GM21381 (cell line): Measurements from ENCODE around the gene NCKAP5.

Experiments used
- ATAC-seq: cut with Tn5 transposase; IDR thresholded peaks from one replicate; pipeline ENCODE4 v1.9.1; 2021; ENCODE audit warnings: mild to moderate bottlenecking, moderate library complexity; ENCODE audit not compliant: unreplicated experiment

Gene NCKAP5

GRCh38 chr2:133568172-133568571 lies at the start of gene NCKAP5:
Gene NCKAP5 (minus strand): TSS chr2:133568463. CDS start chr2:133517526, 50,937 bp downstream.
- ATAC-seq = no peak

DNA sequence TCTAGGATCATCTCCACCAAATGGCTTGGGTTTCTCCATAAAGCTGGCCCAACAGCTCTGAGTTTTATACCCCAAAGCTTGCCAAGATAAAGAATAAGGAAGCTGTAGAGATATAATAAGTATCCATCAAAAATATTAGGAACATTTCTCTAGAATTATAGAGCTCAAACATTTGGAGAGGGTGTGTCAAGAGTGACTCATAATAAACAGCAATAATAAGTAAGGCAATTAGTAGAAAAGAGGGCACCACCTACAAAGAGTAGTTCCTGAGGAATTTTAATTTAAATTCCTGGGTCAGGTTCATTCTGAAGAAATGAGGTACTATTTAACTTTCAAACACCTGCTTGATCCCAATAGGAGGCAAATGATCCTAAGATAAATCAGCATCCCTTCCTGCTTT lies 41.4 kb upstream of the NCKAP5 start:
- ATAC-seq = no peak

GRCh38 chr2:133608291-133608690 lies 40.0 kb upstream of the NCKAP5 start:
- ATAC-seq = no peak

DNA sequence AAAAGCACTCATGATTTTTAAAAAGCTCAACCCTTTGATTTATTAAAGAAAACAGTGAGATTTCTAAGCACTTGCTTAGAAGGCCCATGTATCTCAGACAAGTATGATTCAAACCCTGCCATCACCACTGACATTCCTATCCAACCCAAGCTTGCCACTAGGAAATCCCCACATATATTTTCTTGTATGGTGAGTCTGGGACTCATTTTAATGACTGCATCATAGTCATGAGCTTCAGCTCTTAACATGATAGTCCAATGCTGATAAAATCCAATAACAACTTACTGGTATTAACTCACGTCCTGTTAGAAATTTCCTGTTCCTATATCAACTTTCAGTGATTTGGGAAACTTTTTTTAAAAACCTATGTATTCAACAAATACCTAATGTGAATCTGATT lies 39.4 kb upstream of the NCKAP5 start:
- no peak for ATAC-seq

GRCh38 chr2:133606616-133607015 lies 38.4 kb upstream of the NCKAP5 start:
- ATAC-seq = no peak

- ATAC-seq = no peak
Observed at GRCh38 chr2:133605766-133606137, 37.5 kb upstream of the NCKAP5 start.

DNA sequence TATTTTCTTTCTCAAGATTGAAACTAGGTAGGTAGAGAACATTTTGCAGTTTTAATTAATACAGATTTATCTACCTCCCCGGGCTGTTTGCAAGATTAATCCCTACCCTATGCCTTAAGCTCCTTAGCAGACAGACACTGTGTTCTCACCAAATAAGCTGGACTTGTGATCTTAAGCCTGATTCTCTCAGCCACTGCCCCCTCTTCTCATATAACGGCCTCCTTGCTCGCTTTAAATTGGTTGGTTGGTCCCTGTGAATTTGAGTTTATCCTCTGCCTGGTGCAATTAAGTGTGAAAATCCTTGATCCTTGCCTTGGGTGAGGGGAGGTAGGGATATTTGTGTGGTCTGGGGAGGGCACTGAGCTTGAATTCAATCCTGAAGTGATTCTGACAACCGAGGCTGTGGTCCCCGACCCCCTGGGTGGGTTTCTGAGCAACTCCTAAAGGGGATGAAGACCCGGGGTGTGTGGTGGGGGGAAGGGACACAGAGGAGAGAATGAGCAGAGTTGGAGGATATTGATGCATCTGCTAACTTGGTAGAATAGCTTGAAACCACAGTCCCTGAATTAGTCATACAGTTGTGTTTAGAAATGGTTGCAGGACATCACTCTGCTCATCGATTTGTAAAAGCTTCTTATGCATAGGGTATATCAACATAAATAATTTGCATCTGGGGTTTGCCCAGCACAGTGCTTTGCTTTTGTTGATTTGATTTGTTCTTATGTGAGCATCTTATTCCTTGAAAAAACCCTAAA lies 36.9 kb upstream of the NCKAP5 start:
- ATAC-seq = no peak

DNA sequence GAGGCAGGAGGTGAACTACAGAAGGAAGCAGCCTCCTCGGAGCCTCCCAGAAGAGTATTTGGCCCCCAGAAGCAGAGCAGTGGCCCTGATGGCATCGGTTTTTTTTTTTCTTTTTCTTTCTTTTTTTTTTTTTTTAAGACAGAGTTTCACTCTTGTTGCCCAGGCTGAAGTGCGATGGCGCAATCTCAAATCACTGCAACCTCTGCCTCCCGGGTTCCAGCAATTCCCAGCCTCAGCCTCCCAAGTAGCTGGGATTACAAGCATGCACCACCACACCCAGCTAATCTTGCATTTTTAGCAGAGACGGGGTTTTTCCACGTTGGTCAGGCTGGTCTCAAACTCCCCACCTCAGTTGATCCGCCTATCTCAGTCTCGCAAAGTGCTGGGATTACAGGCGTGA lies 34.8 kb upstream of the NCKAP5 start:
- ATAC-seq = no peak

DNA sequence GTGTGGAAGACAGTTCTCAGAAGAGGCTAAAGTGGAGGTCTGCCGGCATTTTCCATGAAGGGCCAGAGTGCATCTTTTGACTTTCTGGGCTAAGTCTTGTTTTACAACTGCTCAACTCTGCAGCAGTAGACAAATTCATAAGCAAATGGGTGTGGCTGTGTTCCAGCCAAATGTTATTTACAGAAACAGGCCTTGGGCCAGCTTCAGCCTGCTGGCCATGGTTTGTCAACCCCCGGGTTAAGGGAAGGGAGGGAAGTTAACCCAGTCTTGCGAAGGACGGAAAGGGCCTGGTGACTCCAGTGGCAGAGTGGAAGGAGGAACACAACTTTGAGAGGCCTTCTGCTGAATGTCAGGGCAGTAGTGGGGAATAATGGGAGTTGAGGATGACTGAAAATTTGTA lies 34.3 kb upstream of the NCKAP5 start:
- no peak for ATAC-seq

DNA sequence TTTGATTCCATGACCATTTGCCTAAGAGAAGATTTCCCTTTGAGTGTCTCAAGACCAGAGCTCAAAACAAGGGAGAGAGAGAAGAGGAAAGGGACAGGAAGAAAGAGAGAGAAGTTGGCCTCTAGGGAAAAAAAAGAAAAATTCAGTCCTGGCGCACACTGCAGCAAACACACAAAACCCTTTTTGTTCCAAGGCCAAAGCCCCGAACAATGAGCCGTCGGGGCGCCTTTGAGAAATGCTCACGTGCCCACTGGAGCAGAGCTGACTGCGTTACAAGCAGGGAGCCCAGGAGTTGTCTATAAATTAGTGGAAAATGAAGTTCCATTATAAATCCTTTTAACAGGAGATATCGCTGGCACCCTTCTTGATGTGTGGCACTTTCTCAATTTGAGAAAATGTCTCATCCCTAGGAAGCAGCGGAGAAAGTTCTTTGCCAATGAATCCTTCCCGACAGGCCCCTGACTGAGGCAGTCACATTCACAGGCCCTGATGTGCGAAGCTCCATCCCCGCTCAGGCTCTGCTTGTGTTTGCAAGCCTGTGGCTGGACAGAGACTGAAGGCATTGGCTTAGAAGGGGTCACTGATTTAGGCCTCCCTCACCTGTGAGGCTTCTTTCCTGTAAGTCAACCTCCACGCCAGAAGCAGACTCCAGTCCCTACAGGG lies 32.1 kb upstream of the NCKAP5 start:
- ATAC-seq = no peak

DNA sequence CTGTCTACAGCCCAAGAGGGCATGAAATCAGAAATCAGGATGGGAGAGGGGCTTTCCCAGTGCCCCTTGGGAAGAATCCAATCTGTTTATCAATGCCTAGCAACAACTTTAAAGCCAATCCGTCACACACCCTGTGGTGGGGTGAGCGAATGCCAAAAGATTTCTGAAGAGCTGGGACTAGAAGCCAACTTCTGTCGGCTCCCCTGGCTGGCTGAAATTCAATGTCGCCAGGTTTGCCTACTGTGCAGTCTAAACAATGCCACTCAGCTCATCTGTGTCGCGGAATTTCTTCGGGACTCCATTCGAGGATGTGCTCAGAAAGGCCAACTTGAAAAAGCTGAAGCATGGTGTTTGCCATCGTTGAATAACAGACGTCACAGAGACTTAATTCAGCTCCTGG lies 31.5 kb upstream of the NCKAP5 start:
- no peak for ATAC-seq

DNA sequence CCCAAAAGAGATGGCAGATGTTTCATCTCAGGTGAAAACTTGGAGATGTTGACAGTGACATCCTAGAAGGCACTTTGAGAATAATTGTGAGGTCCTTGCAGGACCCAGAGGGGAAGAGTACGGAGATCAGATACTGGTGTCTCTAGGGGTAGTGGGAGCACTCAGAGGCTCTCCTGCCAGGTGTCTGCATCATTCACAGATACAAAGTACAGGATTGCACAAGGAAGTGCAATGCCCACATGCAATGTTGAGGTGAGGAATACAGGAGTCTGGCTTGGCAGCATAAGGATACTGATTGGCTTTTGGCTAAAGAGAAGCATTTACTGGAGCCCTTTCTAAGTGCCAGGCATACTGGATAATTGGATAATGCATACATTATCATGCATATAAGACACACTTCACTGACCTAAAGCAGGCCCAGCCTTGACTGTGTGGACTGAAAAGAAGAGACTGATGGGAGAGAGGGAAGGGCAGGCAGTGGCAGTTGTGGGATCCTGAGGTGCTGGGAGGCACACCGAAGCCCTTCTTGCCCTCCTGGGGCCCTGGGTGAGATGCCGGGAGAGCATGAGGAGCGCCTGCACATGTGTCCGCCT lies 31.0 kb upstream of the NCKAP5 start:
- ATAC-seq = no peak

DNA sequence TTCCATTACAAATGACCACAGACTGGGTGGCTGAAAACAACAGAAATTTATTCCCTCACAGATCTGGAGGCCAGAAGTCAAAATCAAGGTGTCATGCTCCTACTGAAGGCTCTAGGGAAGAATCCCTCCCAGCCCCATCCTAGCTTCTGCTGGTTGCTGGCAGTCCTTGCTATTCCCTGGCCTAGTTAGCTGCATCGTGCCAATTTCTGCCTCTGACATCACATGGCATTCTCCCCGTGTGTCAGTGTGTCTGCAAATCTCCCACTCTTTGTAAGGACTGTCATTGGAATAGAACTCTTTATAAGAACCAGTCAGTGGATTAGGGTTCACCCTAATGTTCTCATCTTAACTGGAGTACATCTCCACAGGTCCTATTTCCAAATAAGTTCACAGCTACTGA lies 30.5 kb upstream of the NCKAP5 start:
- ATAC-seq = no peak

GRCh38 chr2:133596701-133597393 lies 28.6 kb upstream of the NCKAP5 start:
- no peak for ATAC-seq

GRCh38 chr2:133591164-133591563 lies 22.9 kb upstream of the NCKAP5 start:
- ATAC-seq = no peak

DNA sequence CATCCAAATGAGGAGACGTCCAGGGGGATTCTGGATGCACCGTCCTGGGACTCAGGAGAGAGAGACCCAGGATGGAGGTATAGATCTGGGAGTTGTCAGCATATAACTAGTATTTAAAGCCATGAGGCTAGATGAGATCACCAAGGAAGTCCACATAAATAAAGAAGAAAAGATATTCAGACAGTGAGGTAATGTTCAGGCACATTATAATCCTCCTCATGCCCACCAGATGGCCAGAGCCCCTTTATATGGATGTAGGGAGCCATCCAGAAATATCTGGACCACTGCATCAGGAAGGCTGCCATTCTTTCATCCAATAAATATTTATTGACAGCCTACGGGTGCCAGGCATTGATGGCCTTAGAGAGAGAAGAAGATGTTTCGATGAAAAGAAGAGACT lies 21.2 kb upstream of the NCKAP5 start:
- no peak for ATAC-seq

DNA sequence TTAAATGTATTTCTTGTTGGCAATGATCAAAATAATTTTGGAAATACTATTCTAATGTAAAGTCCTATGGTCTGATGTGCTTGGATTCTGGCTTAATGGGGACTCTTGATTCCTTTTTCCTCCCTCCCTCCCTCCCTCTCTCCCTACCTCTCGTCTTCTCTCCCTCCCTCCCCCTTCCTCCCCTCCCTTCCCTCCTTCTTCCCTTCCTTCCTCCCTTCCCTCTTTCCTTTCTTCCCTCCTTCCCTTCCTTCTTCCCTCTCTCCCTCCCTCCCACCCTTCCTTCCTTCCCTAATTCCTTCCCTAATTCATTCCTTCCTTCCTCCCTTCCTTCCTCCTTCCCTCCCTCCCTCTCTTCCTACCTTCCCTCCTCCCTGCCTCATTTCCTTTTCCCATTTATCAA lies 19.9 kb upstream of the NCKAP5 start:
- no peak for ATAC-seq

- ATAC-seq = no peak
Observed at GRCh38 chr2:133586978-133587377, 18.7 kb upstream of the NCKAP5 start.

DNA sequence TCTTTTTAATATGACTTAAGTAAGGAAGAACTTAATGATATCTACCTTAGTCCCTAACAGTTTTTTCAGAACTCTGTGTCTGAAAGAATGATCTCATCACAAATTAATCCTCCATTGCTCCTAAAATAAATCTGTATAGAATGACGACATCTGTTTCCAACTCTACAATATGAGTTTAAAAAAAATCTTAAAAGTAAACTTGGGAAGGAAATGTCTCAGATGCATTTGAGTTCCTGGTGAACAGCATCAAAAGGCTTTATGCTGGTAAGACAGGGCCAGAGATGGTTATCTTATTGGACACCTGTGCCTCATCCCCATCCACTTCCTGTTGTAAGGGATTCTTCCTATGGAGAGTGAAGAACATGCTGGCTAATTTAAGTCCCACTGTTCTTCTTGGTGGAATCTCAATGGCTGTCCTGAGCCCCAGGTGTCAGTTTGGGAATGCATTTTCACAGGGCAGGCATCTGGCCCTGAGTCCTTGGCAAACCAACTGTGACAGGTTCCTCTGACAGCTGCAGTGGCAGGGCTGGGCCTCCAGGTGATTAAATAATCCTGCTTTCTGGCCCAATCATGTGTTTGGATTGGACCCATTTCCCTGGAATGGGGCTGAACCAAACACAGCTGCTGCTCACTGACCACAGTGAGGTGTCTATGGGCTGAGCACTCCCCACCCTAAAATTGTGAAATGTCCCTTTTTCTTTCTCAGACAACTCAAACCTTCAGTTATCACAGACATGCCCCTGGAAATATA lies 12.9 kb upstream of the NCKAP5 start:
- ATAC-seq = no peak

GRCh38 chr2:133579274-133579673 lies 11.0 kb upstream of the NCKAP5 start:
- ATAC-seq = no peak

DNA sequence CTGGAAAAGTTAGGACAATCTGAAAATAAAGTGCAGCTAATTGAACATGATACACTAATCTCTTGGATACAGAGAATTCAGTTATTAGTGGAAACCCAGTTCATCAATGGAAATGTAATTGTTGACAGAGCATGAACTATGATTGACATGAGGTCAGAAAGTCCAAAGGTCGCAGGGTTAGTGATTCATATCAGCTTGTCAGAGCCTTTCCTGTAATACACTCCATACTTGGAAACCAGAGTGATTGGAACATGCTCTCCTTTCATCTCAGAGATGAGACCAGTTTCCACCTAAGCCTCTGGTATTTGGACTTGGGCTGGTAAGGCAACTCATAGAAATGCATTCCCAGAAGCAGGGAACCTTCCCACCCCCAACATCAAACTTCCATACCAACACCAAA lies 8.5 kb upstream of the NCKAP5 start:
- no peak for ATAC-seq
